ENCODE data around the gene SSR4.

SSR4 gene

GRCh38 chrX:153781428-153782047 lies 12.9 kb upstream of the SSR4 start:
- DNase-seq = no peak

DNA sequence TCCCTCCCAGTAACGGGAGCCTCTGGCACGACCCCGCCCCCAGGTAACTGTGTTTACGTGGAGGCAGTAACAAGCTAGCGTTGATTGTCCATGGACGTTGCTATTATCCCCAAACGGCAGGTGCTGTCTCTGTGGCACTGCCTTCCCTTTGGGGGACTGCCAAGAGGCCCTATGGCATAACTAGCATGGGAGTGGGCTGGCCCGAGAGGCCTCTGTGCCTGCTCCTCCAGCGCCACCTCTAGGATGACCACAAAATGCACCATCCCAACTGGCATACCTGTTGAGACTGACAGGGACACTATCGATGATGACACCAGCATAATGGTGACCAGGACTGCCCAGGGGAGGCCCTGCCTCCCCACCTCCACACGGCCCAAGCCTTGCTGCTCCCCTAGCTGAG lies 12.2 kb upstream of the SSR4 start:
- DNase-seq = no peak

DNA sequence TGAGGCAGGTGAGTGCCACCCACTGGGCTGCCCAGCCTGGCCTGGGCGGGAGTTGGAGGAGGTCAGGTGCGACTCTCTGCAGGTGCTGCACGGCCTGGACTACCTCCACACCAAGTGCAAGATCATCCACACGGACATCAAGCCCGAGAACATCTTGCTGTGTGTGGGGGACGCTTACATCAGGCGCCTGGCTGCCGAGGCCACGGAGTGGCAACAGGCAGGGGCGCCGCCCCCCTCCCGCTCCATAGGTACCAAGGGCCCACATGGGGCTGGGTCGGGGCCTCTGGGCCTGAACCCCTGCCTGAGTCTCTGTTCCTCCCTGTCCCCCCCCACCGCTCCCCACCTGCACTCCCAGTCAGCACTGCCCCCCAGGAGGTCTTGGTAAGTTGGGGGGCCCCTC lies 11.6 kb upstream of the SSR4 start:
- no peak for DNase-seq

- DNase-seq = no peak
Observed at GRCh38 chrX:153783378-153784013, 11.0 kb upstream of the SSR4 start.

DNA sequence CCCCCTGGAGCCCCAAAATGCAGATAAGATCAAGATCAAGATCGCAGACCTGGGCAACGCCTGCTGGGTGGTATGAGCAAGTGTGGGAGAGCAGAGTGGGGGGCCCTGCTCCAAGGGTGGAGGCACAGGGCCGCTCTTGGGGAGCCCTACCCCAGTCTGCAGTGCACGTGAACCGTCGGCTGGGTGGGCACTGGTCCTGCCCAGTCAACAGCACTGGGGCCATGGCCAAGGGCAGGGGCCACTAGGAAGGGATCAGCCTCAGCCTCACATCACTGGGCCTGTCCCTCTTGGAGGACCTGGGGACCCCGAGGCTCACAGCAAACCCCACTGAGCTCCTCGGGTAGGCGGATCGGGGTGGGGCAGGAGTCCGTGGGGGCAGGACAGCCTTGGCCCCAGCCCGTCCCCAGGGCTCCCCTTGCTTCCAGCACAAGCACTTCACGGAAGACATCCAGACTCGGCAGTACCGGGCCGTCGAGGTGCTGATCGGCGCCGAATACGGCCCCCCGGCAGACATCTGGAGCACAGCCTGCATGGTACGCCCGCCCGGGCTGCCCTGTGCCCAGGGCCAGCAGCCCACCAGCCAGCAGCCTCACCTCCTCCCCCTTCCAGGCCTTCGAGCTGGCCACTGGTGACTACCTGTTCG lies 10.0 kb upstream of the SSR4 start:
- no peak for DNase-seq

DNA sequence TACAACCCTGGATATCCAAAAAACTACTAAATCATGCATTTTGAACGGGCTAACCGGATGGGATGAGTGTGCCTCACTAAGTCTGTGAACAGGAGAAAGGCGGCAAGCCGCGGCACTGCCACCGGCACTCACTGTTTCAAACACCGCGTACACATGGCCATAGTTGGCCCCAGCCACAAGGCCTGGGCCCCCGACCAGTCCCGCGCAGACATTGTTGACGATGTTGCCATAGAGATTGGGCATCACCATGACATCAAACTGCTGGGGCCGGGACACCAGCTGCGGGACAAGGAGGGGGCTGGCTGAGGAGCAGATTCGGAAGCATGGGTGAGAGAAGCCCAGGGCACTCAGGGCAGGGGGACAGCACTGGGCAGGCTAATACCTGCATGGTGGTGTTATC lies 7.8 kb upstream of the SSR4 start:
- no peak for DNase-seq

DNA sequence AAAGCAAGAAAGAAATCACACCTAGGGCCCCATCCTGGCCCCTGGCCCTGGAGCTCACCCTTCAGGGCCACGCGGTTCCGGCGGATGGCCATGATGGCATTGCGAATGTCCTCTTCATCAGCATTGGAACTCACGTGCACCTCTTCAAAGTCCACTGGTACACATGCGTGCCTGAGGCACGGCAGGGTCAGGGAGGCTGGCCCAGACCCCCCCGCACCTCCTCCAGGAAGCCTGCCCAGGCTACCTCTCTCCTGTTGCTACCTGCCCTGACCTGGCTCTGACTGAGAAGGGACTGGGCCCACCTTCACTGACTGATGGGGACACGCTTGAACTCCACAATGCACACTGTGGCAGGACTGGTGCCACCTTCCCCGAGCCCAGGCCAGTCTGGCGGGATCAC lies 4.8 kb upstream of the SSR4 start:
- DNase-seq = no peak

GRCh38 chrX:153791104-153791852 lies 3.2 kb upstream of the SSR4 start:
- DNase-seq = no peak

GRCh38 chrX:153792368-153792767 lies 2.1 kb upstream of the SSR4 start:
- no peak for DNase-seq

- DNase-seq = no peak
Observed at GRCh38 chrX:153793291-153793690, 1.2 kb upstream of the SSR4 start.

- DNase-seq = no peak
Observed at GRCh38 chrX:153794897-153795816, 689 bp downstream of the SSR4 start.

DNA sequence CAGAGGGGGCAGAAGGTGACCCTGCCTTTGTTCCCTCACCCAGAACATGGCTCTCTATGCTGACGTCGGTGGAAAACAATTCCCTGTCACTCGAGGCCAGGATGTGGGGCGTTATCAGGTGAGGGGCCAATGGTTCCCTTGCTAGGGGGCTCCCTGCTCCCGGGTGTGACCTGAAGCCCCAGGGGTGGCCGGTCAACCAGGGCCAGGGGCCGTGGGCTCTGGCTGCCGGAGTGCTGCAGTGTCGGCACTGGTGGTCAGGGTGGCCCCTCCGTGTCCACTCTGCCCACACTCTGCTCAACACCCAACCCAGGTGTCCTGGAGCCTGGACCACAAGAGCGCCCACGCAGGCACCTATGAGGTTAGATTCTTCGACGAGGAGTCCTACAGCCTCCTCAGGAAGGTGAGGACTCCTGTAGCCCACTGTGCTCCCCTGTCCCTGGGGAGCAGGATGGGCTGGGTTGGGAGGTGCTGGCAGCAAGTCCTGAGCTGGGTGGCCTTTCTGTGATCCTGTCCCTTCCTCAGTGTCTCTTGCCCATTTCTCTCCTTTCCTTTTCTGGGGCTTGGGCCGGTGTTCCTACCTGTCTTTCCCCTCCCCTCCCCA lies 3.0 kb downstream of the SSR4 start:
- no peak for DNase-seq

- DNase-seq = no peak
Observed at GRCh38 chrX:153799326-153799725, 4.9 kb downstream of the SSR4 start.

- DNase-seq = no peak
Observed at GRCh38 chrX:153800177-153800722, 5.8 kb downstream of the SSR4 start.

DNA sequence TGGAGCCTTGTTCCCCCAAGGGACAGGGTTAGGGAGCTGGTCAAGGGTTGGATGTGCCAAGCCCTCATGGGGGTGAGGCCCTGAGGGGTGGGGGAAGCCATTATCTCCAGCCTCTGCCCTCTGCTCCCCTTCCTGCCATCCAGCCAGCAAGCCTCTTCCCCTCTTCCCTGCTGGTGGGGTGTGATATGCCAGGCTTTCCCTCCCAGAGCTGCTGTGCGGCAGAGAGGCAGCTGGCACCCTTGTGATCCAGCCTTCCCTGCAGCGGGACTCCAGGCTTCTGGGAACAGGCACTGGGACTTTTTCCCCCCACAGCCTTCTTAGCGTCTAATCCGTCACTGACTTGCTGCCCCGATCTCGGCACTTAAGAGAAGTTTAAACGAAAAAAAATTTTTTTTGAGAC lies 6.3 kb downstream of the SSR4 start:
- no peak for DNase-seq

DNA sequence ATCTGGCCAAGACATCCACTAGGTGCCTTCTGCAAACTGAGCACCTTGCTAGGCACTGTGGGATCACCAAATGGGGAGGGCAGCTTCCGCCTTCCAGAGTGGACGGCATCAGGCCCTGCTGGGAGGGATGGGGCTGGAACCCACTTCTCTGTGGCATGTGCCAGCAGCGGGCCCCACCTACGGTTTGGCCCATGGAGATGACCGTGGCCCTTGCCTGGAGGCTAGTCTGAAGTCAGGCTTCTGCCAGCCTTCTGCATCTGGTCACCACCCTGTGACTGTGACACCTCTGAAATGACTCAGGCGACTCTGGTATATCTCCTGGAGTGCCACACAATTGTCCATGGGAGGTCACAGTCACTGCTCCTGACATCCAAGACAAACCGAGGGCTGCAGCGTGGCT lies 7.2 kb downstream of the SSR4 start:
- DNase-seq = no peak

DNA sequence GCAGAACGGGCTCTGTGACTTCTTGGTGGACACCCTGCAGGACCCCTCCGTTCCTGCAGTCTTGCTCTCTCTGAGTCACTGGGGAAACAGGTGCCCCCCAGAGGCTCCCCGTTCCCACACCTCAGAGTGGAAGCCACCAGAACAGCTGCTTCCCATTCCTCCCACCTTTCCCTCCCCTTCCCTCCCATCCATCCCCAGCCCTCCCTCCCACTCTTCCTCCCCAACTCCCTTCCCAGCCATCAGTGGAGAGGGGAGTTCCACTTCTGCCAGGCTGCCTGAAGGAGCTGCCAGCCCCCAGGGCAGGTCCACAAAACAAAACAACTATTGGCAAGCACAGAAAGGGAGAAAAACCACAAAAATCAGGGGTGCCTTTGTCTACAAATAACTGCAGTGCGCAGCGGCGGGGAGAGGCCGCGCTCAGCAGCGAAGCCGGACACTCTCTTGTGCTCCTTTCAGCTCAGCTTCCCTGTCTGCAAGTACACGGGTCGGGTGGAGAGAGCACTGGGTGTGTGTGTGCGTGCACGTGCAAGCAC lies 8.1 kb downstream of the SSR4 start:
- no peak for DNase-seq

GRCh38 chrX:153803211-153804099 lies 9.0 kb downstream of the SSR4 start:
- no peak for DNase-seq

GRCh38 chrX:153804100-153804595 lies 9.7 kb downstream of the SSR4 start:
- DNase-seq = no peak

- no peak for DNase-seq
Observed at GRCh38 chrX:153804621-153805020, 10.2 kb downstream of the SSR4 start.
